Fibroblast of lung (primary cell): ENCODE data around the gene DNAJC13.

Source experiments
- CTCF ChIP-seq, 2 donors: IDR thresholded peaks in 1 of 2; conservative IDR thresholded peaks in 1 of 2; 1 replicate in 1 of 2; 2 replicates in 1 of 2; pipeline ENCODE4 v1.5.1; 2011 to 2012; ENCODE audit warnings: low read length in 2 of 2, control low read depth in 1 of 2, inconsistent platforms in 1 of 2, low read depth in 1 of 2, mild to moderate bottlenecking in 1 of 2
- EZH2 ChIP-seq: IDR thresholded peaks from 2 replicates; pipeline ENCODE4 v1.5.1; 2012; ENCODE audit warnings: low read length, control low read depth, mild to moderate bottlenecking; ENCODE audit errors: missing control alignments

DNA sequence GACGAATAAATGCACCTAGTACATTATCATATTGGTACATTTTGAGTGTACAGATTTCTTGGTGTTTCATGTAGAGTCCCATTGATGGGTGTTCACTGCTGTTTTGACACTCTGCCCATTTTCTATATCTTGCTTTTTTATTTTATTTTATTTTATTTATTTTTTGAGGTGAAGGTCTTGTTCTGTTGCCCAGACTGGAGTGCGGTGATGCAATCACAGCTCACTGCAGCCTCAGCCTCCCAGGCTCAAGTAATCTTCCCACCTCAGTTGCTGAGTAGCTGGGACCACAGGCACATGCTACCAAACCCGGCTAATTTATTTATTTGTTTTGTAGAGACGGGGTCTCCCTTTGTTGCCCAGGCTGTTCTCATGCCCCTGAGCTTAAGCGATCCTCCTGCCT is 44.2 kb downstream of the DNAJC13 start:
- TF ChIP-seq CTCF (conservative IDR thresholded peaks at IDR 0.05 in 1 of 2, IDR thresholded peaks at IDR 0.05 in 1 of 2; ENCODE audit: low read depth in 1 of 2, low read length in 2 of 2) (no peak), EZH2 (no peak)
